GM12801 (cell line): ENCODE measurements around the gene NFIX.

Source experiments
- TF ChIP-seq, protein P1 (sequence below): IDR thresholded peaks from one replicate; pipeline ENCODE4 v1.5.1; 2011; ENCODE audit warnings: control low read depth; ENCODE audit not compliant: insufficient read length; ENCODE audit errors: extremely low read depth

NFIX gene

GRCh38 chr19:12983542-12984142 lies 11.6 kb upstream of the NFIX start:
- TF ChIP-seq, protein P1, sequence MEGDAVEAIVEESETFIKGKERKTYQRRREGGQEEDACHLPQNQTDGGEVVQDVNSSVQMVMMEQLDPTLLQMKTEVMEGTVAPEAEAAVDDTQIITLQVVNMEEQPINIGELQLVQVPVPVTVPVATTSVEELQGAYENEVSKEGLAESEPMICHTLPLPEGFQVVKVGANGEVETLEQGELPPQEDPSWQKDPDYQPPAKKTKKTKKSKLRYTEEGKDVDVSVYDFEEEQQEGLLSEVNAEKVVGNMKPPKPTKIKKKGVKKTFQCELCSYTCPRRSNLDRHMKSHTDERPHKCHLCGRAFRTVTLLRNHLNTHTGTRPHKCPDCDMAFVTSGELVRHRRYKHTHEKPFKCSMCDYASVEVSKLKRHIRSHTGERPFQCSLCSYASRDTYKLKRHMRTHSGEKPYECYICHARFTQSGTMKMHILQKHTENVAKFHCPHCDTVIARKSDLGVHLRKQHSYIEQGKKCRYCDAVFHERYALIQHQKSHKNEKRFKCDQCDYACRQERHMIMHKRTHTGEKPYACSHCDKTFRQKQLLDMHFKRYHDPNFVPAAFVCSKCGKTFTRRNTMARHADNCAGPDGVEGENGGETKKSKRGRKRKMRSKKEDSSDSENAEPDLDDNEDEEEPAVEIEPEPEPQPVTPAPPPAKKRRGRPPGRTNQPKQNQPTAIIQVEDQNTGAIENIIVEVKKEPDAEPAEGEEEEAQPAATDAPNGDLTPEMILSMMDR: no peak

GRCh38 chr19:12984143-12984627 lies 11.1 kb upstream of the NFIX start:
- TF ChIP-seq, protein P1: no peak

DNA sequence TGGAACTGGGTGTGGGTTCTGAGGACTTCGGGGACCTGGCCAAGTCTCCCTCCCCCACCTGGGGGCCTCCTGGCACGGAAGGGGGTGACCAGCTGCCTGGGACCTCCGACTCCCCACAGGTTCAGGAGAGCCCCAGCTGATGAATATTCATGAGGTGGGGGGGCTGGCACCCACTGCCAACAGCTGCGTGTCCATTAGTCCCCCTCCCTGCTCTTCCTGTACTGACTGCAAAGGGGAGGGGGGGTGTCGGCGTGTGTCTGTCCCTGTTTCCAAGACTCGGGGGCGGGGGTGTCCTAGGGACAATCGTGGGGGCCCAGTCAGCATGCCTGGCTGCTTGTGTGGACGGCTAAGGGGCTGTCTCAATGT lies 10.6 kb upstream of the NFIX start:
- TF ChIP-seq, protein P1: no peak

DNA sequence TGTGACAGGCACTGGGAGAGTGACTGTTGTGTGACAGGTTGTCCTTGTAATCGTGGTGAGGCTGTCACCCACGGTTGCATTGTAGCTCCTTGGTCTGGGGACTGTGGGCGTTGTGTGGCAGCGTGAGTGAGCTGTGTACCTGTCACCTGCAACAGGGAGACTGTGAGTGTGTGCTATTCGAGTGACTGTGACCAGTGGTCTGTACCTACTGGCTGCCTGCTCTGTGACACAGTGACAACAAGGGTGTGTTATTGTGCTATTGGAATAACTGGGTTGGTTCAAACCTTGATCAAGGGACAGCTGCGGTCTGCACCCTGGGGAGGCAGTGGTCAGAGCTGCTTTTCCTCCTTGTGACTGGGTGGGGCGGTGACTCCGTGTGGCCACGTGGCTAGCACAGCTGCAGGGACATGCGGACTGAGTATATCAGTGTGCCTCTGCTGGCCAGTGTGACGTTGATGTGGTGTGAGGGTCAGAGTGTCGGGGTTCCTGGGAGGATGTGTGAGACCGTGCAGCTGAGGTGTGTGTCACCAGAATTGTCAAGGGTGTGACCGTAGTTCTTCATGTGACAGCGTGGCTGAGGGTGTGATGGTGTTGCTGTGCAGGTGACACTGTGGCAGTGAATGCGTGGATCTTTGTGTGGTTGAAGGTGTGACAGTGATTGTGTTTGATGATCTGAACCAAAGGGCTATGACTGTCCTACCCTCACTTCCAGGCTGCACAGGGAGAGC lies 10.1 kb upstream of the NFIX start:
- TF ChIP-seq, protein P1: no peak

DNA sequence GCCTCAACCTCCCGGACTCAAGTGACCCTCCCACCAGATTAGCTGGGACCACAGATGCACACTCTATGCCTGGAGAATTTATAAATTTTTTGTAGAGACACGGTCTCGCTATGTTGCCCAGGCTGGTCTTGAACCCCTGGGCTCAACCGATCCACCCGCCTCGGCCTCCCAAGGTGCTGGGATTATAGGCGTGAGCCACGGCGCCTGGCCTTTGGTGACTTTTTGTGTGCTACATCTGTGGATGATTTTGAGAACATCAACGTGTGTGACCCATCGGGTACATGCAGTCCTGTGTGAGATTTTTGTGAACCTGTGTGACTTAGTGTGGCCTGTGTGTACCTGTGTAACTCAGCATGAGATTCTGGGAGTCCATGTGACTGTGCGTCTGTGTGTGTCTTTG lies 8.5 kb upstream of the NFIX start:
- TF ChIP-seq, protein P1: no peak

DNA sequence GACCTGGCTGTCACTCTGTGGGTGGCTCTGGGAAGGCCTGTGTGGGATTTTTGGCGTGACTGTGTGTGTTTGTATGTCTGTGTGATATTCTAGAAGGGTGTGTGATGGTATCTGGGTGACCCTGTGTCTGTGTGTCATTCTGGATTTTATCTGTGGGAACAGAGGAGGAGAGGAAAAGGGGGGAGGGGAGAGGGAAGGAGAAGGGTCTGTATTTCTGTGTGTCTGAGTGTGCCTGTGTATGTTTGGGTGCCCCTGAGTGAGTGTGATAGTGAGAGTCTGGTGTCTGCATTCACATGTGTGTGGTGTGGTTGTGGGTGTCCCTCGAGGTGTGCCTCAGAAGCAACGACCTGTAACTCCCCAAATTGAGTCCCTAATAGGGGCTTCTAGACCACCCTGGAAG lies 8.1 kb upstream of the NFIX start:
- TF ChIP-seq, protein P1: no peak

DNA sequence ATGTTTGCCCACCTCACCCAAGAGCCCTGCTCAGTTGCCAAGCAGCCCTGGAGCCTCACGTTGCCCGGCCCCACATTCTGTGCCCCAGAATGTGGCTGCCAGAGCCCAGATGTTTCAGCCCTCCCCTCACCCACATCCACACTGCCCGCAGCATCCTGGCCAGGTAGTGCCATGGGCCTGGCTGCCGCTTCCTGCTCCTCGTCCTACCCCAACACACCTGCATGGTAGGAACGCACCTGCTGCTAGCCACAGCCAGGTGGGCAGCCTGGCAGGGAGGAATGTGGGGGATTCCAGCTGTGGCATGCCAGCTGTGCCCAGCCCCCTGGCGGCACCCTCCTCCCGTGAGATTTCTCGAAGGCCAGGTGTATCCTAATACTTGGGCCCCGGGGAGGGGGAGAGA lies 7.5 kb upstream of the NFIX start:
- TF ChIP-seq, protein P1: no peak
